Measurements from ENCODE around the gene DAB2IP.
"Not testable (repeated sequence)": the region's sequence is repeated elsewhere in the genome, so short reads cannot be mapped to it uniquely, and the experiment has no call there.

DNA sequence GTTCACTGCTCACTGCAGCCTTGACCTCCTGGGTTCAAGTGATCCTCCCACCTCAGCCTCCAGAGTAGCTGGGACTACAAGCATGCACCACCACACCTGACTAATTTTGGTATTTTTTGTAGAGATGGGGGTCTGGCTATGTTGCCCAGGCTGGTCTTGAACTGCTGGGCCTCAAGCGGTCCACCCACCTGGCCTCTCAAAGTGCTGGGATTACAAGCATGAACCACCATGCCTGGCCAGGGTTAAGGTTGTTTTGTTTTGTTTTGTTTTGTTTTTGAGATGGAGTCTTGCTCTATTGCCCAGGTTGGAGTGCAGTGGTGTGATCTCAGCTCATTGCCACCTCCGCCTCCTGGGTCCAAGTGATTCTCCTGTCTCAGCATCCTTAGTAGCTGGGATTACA is 28.0 kb upstream of the DAB2IP start:
- TF ChIP-seq, protein P1, sequence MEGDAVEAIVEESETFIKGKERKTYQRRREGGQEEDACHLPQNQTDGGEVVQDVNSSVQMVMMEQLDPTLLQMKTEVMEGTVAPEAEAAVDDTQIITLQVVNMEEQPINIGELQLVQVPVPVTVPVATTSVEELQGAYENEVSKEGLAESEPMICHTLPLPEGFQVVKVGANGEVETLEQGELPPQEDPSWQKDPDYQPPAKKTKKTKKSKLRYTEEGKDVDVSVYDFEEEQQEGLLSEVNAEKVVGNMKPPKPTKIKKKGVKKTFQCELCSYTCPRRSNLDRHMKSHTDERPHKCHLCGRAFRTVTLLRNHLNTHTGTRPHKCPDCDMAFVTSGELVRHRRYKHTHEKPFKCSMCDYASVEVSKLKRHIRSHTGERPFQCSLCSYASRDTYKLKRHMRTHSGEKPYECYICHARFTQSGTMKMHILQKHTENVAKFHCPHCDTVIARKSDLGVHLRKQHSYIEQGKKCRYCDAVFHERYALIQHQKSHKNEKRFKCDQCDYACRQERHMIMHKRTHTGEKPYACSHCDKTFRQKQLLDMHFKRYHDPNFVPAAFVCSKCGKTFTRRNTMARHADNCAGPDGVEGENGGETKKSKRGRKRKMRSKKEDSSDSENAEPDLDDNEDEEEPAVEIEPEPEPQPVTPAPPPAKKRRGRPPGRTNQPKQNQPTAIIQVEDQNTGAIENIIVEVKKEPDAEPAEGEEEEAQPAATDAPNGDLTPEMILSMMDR (IDR thresholded peaks at IDR 0.05; ENCODE audit: low read depth, low read length) = not testable (repeated sequence)
- TF ChIP-seq EZH2phosphoT487 (IDR thresholded peaks at IDR 0.05; ENCODE audit: low read depth) = not testable (repeated sequence)

All from OCI-LY3 (cell line).